Activated CD4-positive, CD25-positive, alpha-beta regulatory T cell (primary cell): Measurements from ENCODE around the gene IL1R1.

Experiments used
- DNase-seq, 4 experiments: peaks; one replicate each; lab custom pipeline; 2025; lab: John Stamatoyannopoulos, UW

Gene IL1R1

GRCh38 chr2:102204638-102205037 is 62.1 kb downstream of the IL1R1 start:
- no peak for DNase-seq

- no peak for DNase-seq
Measured at GRCh38 chr2:102206666-102207341, 64.3 kb downstream of the IL1R1 start.

GRCh38 chr2:102208774-102209173 is 66.2 kb downstream of the IL1R1 start:
- no peak for DNase-seq

GRCh38 chr2:102209474-102209873 is 66.9 kb downstream of the IL1R1 start:
- DNase-seq = no peak

- no peak for DNase-seq
Measured at GRCh38 chr2:102217032-102217431, 74.5 kb downstream of the IL1R1 start.

- DNase-seq = no peak
Measured at GRCh38 chr2:102224824-102225739, 82.5 kb downstream of the IL1R1 start.

GRCh38 chr2:102226171-102226570 is 83.6 kb downstream of the IL1R1 start:
- DNase-seq = no peak

- DNase-seq = no peak
Measured at GRCh38 chr2:102226612-102227391, 84.3 kb downstream of the IL1R1 start.

- DNase-seq = no peak
Measured at GRCh38 chr2:102229141-102229769, 86.7 kb downstream of the IL1R1 start.
